ENCODE measurements around the gene FBXO40. TPM values are rescaled to one million over a fixed set of nuclear protein-coding genes. Genes with fewer than 3 reads are reported as not detected.

The FBXO40 gene
- total RNA-seq (2014; rRNA removed) (not detected in 2 replicates), Bru-seq, nascent RNA (not detected), BruChase-seq, experiment 1, labeled RNA remaining after a 6-hour chase (not detected), BruChase-seq, experiment 2, labeled RNA remaining after a 2-hour chase (not detected)
- long read RNA-seq = 0 reads

- no peak within 1 kb of the TSS for H3K9ac ChIP-seq (ENCODE audit: low read length)
- no peak within 1 kb of the TSS for H2AFZ ChIP-seq (ENCODE audit: low read length)
- no peaks in the 10 kb centered on the region for H3F3A ChIP-seq (ENCODE audit: low read length, unreplicated experiment)
- H3K4me3 ChIP-seq (ENCODE audit: low read length) = no peak within 1 kb of the TSS
- H4K20me1 ChIP-seq (ENCODE audit: low read length) = no peaks in the 10 kb centered on the region
- H3K79me2 ChIP-seq (ENCODE audit: low read length) = no peaks in the 10 kb centered on the region
- DNase-seq (no peak), ATAC-seq (no peak)
- H3K9me2 ChIP-seq (replicated peaks; ENCODE audit: low read length) = no peaks in the 10 kb centered on the region
- POLR2A ChIA-PET (ENCODE audit: unreplicated experiment) = no interaction called here
- H3K36me3 ChIP-seq (ENCODE audit: low read depth, low read length) = no peaks in the 10 kb centered on the region
- H3K27ac ChIP-seq (ENCODE audit: low read length) = no peak within 1 kb of the TSS
- H3K4me2 ChIP-seq (ENCODE audit: low read length) = no peak within 1 kb of the TSS
- intact Hi-C loops (cut with micrococcal nuclease) = no loop called here
- CTCF ChIA-PET = interaction anchor here (0.5 to 0.6 kb wide), 2 partner anchors 46 to 1960 kb away, joined by 3 to 8 read pairs; no protein-coding TSS in a partner anchor
- TF ChIP-seq EZH2 (IDR thresholded peaks at IDR 0.05; ENCODE audit: low read length, unreplicated experiment) (no peak), CTCF (conservative IDR thresholded peaks at IDR 0.05; ENCODE audit: low read depth, low read length) (no peak)
- H3K9me3 ChIP-seq (ENCODE audit: low read length) = no peaks in the 10 kb centered on the region
- H3K27me3 ChIP-seq (ENCODE audit: low read length) = peaks cover 27% of the 10 kb centered on the region
- no TSS peak for BruUV-seq (replicated peaks)
- no peaks in the 10 kb centered on the region for H3K4me1 ChIP-seq (ENCODE audit: insufficient read depth, low read length)
These were observed at the start of gene FBXO40 for GRCh38 chr3:121592856-121593702. Gene FBXO40 (plus strand): TSS chr3:121593379. CDS start chr3:121620576, 27,197 bp downstream.

- Histone ChIP-seq H3F3A (ENCODE audit: low read length, unreplicated experiment) (no peaks in the 10 kb centered on the region), H3K27ac (ENCODE audit: low read length) (no peak overlapping the region), H3K9me3 (ENCODE audit: low read length) (no peaks in the 10 kb centered on the region), H3K4me1 (ENCODE audit: insufficient read depth, low read length) (peaks cover 8% of the 10 kb centered on the region), H3K27me3 (ENCODE audit: low read length) (no peaks in the 10 kb centered on the region), H3K9ac (ENCODE audit: low read length) (peak overlapping the region; percentile 83), H4K20me1 (ENCODE audit: low read length) (no peaks in the 10 kb centered on the region), H3K4me3 (ENCODE audit: low read length) (peak overlapping the region; percentile 84), H3K9me2 (replicated peaks; ENCODE audit: low read length) (no peaks in the 10 kb centered on the region), H3K36me3 (ENCODE audit: low read depth, low read length) (peaks cover 22% of the 10 kb centered on the region), H3K79me2 (ENCODE audit: low read length) (peaks cover 37% of the 10 kb centered on the region), H3K4me2 (ENCODE audit: low read length) (peak overlapping the region; percentile 95), H2AFZ (ENCODE audit: low read length) (peak overlapping the region; percentile 96)
- POLR2A ChIA-PET (ENCODE audit: unreplicated experiment) = interaction anchor here (0.6 kb wide), 1 partner anchor 17 kb away, joined by 3 read pairs; no protein-coding TSS in a partner anchor
- intact Hi-C loops (cut with micrococcal nuclease) = loop anchor here (5.0 to 10.0 kb wide), 6 partner anchors 170 to 1482 kb away; partner anchors contain the start of genes EAF2, IQCB1 and SEMA5B
- ATAC-seq (peak; percentile 16), DNase-seq (peak; percentile 25)
- CTCF ChIA-PET = interaction anchor here (0.7 kb wide), 1 partner anchor 561 kb away, joined by 3 read pairs; no protein-coding TSS in a partner anchor
- TF ChIP-seq CTCF (conservative IDR thresholded peaks at IDR 0.05; ENCODE audit: low read depth, low read length) (no peak), EZH2 (IDR thresholded peaks at IDR 0.05; ENCODE audit: low read length, unreplicated experiment) (no peak), EZH2phosphoT487 (IDR thresholded peaks at IDR 0.05; ENCODE audit: borderline replicate concordance, low read length) (no peak)
- BruUV-seq (replicated peaks) = TSS peak; percentile 57
These were observed 48.1 kb upstream of the FBXO40 start for GRCh38 chr3:121545049-121545573.

All from PC-3 (cell line).